H1 (cell line): Measurements from ENCODE around the gene CAPN3. TPM values are rescaled to one million over a fixed set of nuclear protein-coding genes. Genes with fewer than 3 reads are reported as not detected.

Experiments
- CTCF ChIA-PET: fragments of 300-600 bp; sonication (Branson Sonifier 250); formaldehyde crosslinking; loops from one replicate; lab custom pipeline; 2021; ENCODE audit not compliant: partially characterized antibody; lab: Charles Lee
- POLR2A ChIA-PET: fragments of 300-600 bp; sonication (Branson Sonifier 250); formaldehyde crosslinking; loops from one replicate; lab custom pipeline; 2021; ENCODE audit warnings: inconsistent platforms; ENCODE audit not compliant: partially characterized antibody; lab: Charles Lee
- DNase-seq, 2 experiments: peaks; one replicate each; pipeline versions ENCODE4 v3.0.0 to v3.0.0-alpha.2; 2010 to 2022; ENCODE audit warnings: low spot score in 2 of 2, low read depth in 1 of 2, mixed read lengths in 1 of 2
- FAIRE-seq: peaks from 2 replicates; lab custom pipeline; 2011; peaks lifted over from hg19 to GRCh38; lab: Jason Lieb, UNC
- H2AFZ ChIP-seq: 2 replicates; pipeline ENCODE4 v1.8.1; 2012; ENCODE audit warnings: low read length, inconsistent platforms
- H2AK5ac ChIP-seq: 2 replicates; pipeline ENCODE4 v1.6.1; 2013; ENCODE audit warnings: low read depth, low read length
- H2BK120ac ChIP-seq: replicated peaks from 2 replicates; pipeline ENCODE3; 2013; ENCODE audit warnings: low read depth, low read length, inconsistent platforms
- H2BK12ac ChIP-seq: 2 replicates; pipeline ENCODE4 v1.6.1; 2013; ENCODE audit warnings: low read depth, low read length
- H2BK15ac ChIP-seq: 2 replicates; pipeline ENCODE4 v1.6.1; 2013; ENCODE audit warnings: low read length
- H2BK20ac ChIP-seq: 2 replicates; pipeline ENCODE4 v1.6.1; 2013; ENCODE audit warnings: low read length
- H2BK5ac ChIP-seq: 2 replicates; pipeline ENCODE4 v1.6.1; 2013; ENCODE audit warnings: low read depth, low read length
- H3K14ac ChIP-seq: 2 replicates; pipeline ENCODE4 v1.6.1; 2013; ENCODE audit warnings: inconsistent platforms; ENCODE audit not compliant: insufficient read length
- H3K18ac ChIP-seq: 2 replicates; pipeline ENCODE4 v1.6.1; 2013; ENCODE audit warnings: low read length; ENCODE audit errors: extremely low read depth
- H3K23ac ChIP-seq: 2 replicates; pipeline ENCODE4 v1.6.1; 2013; ENCODE audit warnings: inconsistent platforms; ENCODE audit not compliant: insufficient read length
- H3K23me2 ChIP-seq: 2 replicates; pipeline ENCODE4 v1.6.1; 2013; ENCODE audit warnings: low read depth, low read length
- H3K27ac ChIP-seq: 2 replicates; pipeline ENCODE4 v1.6.1; 2011; ENCODE audit warnings: low read depth, low read length, inconsistent platforms
- H3K27me3 ChIP-seq, 4 experiments: replicated peaks in 1 of 4; 1 replicate in 1 of 4; 2 replicates in 3 of 4; pipeline versions ENCODE4 v1.6.1 to v1.8.1; 2011 to 2013; ENCODE audit warnings: low read length in 3 of 4, mild to moderate bottlenecking in 3 of 4, inconsistent platforms in 2 of 4, mixed read lengths in 2 of 4, moderate library complexity in 1 of 4; ENCODE audit not compliant: control insufficient read depth in 3 of 4, insufficient read depth in 3 of 4; ENCODE audit errors: extremely low read depth in 1 of 4
- H3K36me3 ChIP-seq, 4 experiments: 2 replicates each; pipeline versions ENCODE4 v1.6.1 to v1.8.1; 2011 to 2013; ENCODE audit warnings: mild to moderate bottlenecking in 4 of 4, low read length in 3 of 4, moderate library complexity in 2 of 4, control low read depth in 1 of 4, inconsistent platforms in 1 of 4; ENCODE audit not compliant: insufficient read depth in 4 of 4, control insufficient read depth in 2 of 4
- H3K4ac ChIP-seq: replicated peaks from 2 replicates; pipeline ENCODE3; 2013; ENCODE audit warnings: low read length, low read depth, mixed read lengths, inconsistent platforms; ENCODE audit not compliant: insufficient read length
- H3K4me1 ChIP-seq, 4 experiments: replicated peaks in 1 of 4; 1 replicate in 1 of 4; 2 replicates in 3 of 4; pipeline versions ENCODE4 v1.6.1 to v1.8.1; 2011 to 2013; ENCODE audit warnings: low read length in 3 of 4, inconsistent platforms in 2 of 4, mixed read lengths in 1 of 4; ENCODE audit not compliant: insufficient read depth in 4 of 4, control insufficient read depth in 3 of 4
- H3K4me2 ChIP-seq, 2 experiments: 2 replicates each; pipeline versions ENCODE4 v1.6.1 to v1.8.1; 2011 to 2013; ENCODE audit warnings: low read depth in 2 of 2, low read length in 2 of 2, control low read depth in 1 of 2, inconsistent platforms in 1 of 2, mild to moderate bottlenecking in 1 of 2; ENCODE audit not compliant: insufficient read depth in 1 of 2
- H3K4me3 ChIP-seq, 4 experiments: fragments of 200-600, 300-600 bp in 1 of 4; sonication (generic), shearing (Covaris generic), sonication (Bioruptor Twin) in 1 of 4; 2 replicates each; pipeline versions ENCODE4 v1.5.1 to v1.8.1; 2011 to 2016; ENCODE audit warnings: low read length in 4 of 4, low read depth in 3 of 4, control low read depth in 2 of 4, inconsistent platforms in 2 of 4, mild to moderate bottlenecking in 2 of 4, mixed read lengths in 1 of 4, moderate library complexity in 1 of 4; ENCODE audit not compliant: insufficient read depth in 2 of 4; ENCODE audit errors: extremely low read depth in 1 of 4
- H3K56ac ChIP-seq: replicated peaks from 2 replicates; pipeline ENCODE3; 2013; ENCODE audit warnings: low read depth, mild to moderate bottlenecking, mixed read lengths, low read length, inconsistent platforms; ENCODE audit not compliant: insufficient read length
- H3K79me1 ChIP-seq: 2 replicates; pipeline ENCODE4 v1.6.1; 2013; ENCODE audit warnings: low read depth, low read length, control low read depth
- H3K79me2 ChIP-seq, 2 experiments: 2 replicates each; pipeline versions ENCODE4 v1.6.1 to v1.8.1; 2012 to 2013; ENCODE audit warnings: low read length in 2 of 2, mild to moderate bottlenecking in 2 of 2, inconsistent platforms in 1 of 2; ENCODE audit not compliant: insufficient read depth in 2 of 2, control insufficient read depth in 1 of 2
- H3K9ac ChIP-seq, 4 experiments: replicated peaks in 1 of 4; 1 replicate in 1 of 4; 2 replicates in 3 of 4; pipeline versions ENCODE4 v1.6.1 to v1.8.1; 2011 to 2013; ENCODE audit warnings: low read depth in 3 of 4, low read length in 3 of 4, control low read depth in 2 of 4, mild to moderate bottlenecking in 2 of 4, moderate library complexity in 2 of 4, inconsistent platforms in 1 of 4; ENCODE audit errors: extremely low read depth in 1 of 4
- H3K9me3 ChIP-seq, 2 experiments: 2 replicates each; pipeline versions ENCODE4 v1.6.1 to v1.8.1; 2012 to 2013; ENCODE audit warnings: mild to moderate bottlenecking in 2 of 2, moderate library complexity in 2 of 2, control low read depth in 1 of 2, inconsistent platforms in 1 of 2, low read depth in 1 of 2, low read length in 1 of 2, mixed read lengths in 1 of 2; ENCODE audit not compliant: insufficient read depth in 2 of 2
- H4K20me1 ChIP-seq, 2 experiments: replicated peaks in 1 of 2; 2 replicates each; pipeline versions ENCODE3 to v1.8.1; 2011 to 2013; ENCODE audit warnings: inconsistent platforms in 2 of 2, low read length in 2 of 2, mild to moderate bottlenecking in 1 of 2; ENCODE audit not compliant: insufficient read depth in 2 of 2, control insufficient read depth in 1 of 2
- H4K5ac ChIP-seq: 2 replicates; pipeline ENCODE4 v1.6.1; 2013; ENCODE audit warnings: low read length, low read depth, mixed read lengths, inconsistent platforms; ENCODE audit not compliant: insufficient read length
- H4K8ac ChIP-seq: 2 replicates; pipeline ENCODE4 v1.8.0; 2013; ENCODE audit warnings: mild to moderate bottlenecking, moderate library complexity, low read length, inconsistent platforms; ENCODE audit not compliant: insufficient read depth; ENCODE audit errors: extremely low read depth
- H4K91ac ChIP-seq: replicated peaks from 2 replicates; pipeline ENCODE3; 2013; ENCODE audit warnings: low read length, mixed read lengths, inconsistent platforms; ENCODE audit not compliant: insufficient read length
- BACH1 ChIP-seq: IDR thresholded peaks from 2 replicates; pipeline ENCODE4 v1.6.1; 2012; ENCODE audit warnings: low read length, improper control_type of control experiment
- MAFK ChIP-seq: IDR thresholded peaks from 2 replicates; pipeline ENCODE4 v1.6.1; 2012; ENCODE audit warnings: low read depth, mild to moderate bottlenecking, improper control_type of control experiment, low read length
- RAD21 ChIP-seq, 2 experiments: IDR thresholded peaks in 1 of 2; conservative IDR thresholded peaks in 1 of 2; 2 replicates each; pipeline ENCODE4 v1.6.1; 2011; ENCODE audit warnings: low read depth in 2 of 2, low read length in 2 of 2, improper control_type of control experiment in 1 of 2, inconsistent platforms in 1 of 2, mild to moderate bottlenecking in 1 of 2, moderate library complexity in 1 of 2
- TAF7 ChIP-seq: optimal IDR thresholded peaks from 2 replicates; pipeline ENCODE3; 2011; ENCODE audit warnings: low read depth, mild to moderate bottlenecking, inconsistent platforms, low read length, moderate library complexity, borderline replicate concordance
- WGBS, 2 experiments: shearing (Covaris generic) in 1 of 2; methylation state at CpG; one replicate each; pipeline versions ENCODE4 v1.1.6 to v1.1.7; 2013 to 2015; ENCODE audit warnings: low lambda C conversion rate in 2 of 2, mixed read lengths in 2 of 2, inconsistent platforms in 1 of 2, low coverage in 1 of 2, missing lambda C conversion rate in 1 of 2; ENCODE audit not compliant: insufficient replicate concordance in 2 of 2, insufficient coverage in 1 of 2, insufficient read length in 1 of 2; ENCODE audit errors: extremely low coverage in 1 of 2, missing lambda C conversion rate in 1 of 2; 5-methylcytosine and 5-hydroxymethylcytosine counted together
- polyA plus RNA-seq, 7 experiments: library from polyadenylated mRNA; depleted of rRNA in 3 of 7; stranded (reverse) in 5 of 7; unstranded in 2 of 7; fragments of >200 nt in 5 of 7; fragments of 200-250 nt in 2 of 7; gene quantifications; 1 replicate in 5 of 7; 2 replicates in 1 of 7; 4 replicates in 1 of 7; pipeline versions ENCODE4 v1.2.1 to v1.2.3, GENCODE V29; 2011 to 2013; ENCODE audit warnings: missing spikeins in 2 of 7, mixed read lengths in 2 of 7
- total RNA-seq: library from RNA; stranded (reverse); fragmentation: NEBNext Ultra II Directional; extraction: Animal tissue kit (Norgen Biotek cat#: 25700); gene quantifications from 2 replicates; pipeline ENCODE4 v1.2.1, GENCODE V29; 2021

The CAPN3 gene
- total and polyA plus RNA-seq, 2 of the 8 experiments (the other 6 are each of a cell fraction or from before 2014, with no cell fraction given) = 0.80 to 2.1 TPM

GRCh38 chr15:42371096-42371495 is 11.8 kb downstream of the CAPN3 start:
- no peak overlapping the region for H2AK5ac ChIP-seq
- no peak overlapping the region for H2BK12ac ChIP-seq
- H3K23ac ChIP-seq = no peak overlapping the region
- no peaks in the 10 kb centered on the region for H3K23me2 ChIP-seq
- TF ChIP-seq RAD21 (IDR thresholded peaks at IDR 0.05 in 1 of 2, conservative IDR thresholded peaks at IDR 0.05 in 1 of 2; ENCODE audit: low read depth in 2 of 2, low read length in 2 of 2) (peak; percentile 29 to 39; a peak in 3 of 4 replicates), BACH1 (peak; percentile 95), TAF7 (no peak), MAFK (peak; percentile 83)
- H3K27ac ChIP-seq = no peak overlapping the region
- peaks cover 2 to 4% of the 10 kb centered on the region in 2 experiments; a peak in 3 of 4 replicates for H3K9me3 ChIP-seq
- 82% methylated on average over 2 of the region's 2 CpGs; no CpG with 5 or more reads in 1 of the 2 experiments for WGBS, 2 experiments
- DNase-seq (no peak), FAIRE-seq (no peak)
- H4K5ac ChIP-seq = no peak overlapping the region
- H3K18ac ChIP-seq = no peak overlapping the region
- H2BK20ac ChIP-seq = no peak overlapping the region
- H3K4me1 ChIP-seq = no peaks in the 10 kb centered on the region
- H2BK5ac ChIP-seq = no peak overlapping the region
- H3K56ac ChIP-seq = no peak overlapping the region
- H4K8ac ChIP-seq = no peak overlapping the region
- no peaks in the 10 kb centered on the region for H4K20me1 ChIP-seq
- H4K91ac ChIP-seq = no peak overlapping the region
- no peaks in the 10 kb centered on the region for H3K36me3 ChIP-seq
- no peak overlapping the region for H3K4ac ChIP-seq
- POLR2A ChIA-PET = no interaction called here
- H3K14ac ChIP-seq = no peak overlapping the region
- CTCF ChIA-PET = interaction anchor here (0.6 to 1.5 kb wide), 2 partner anchors 51 to 100 kb away, joined by 3 to 4 read pairs; no protein-coding TSS in a partner anchor
- 0 out of 7 replicates have a peak, but pooled peaks cover 0 to 2% (median 0%) of the 10 kb centered on the region in 4 experiments for H3K27me3 ChIP-seq
- H3K4me3 ChIP-seq = no peak overlapping the region
- H3K79me2 ChIP-seq = no peaks in the 10 kb centered on the region
- no peak overlapping the region for H2BK15ac ChIP-seq
- no peaks in the 10 kb centered on the region for H3K79me1 ChIP-seq
- H2AFZ ChIP-seq = no peak overlapping the region
- H3K4me2 ChIP-seq = no peak overlapping the region
- no peak overlapping the region for H2BK120ac ChIP-seq
- no peak overlapping the region for H3K9ac ChIP-seq
